ENCODE results near the gene LEFTY2. TPM values are rescaled to one million over a fixed set of nuclear protein-coding genes. Genes with fewer than 3 reads are reported as not detected.
A peak's percentile ranks its signal among the peaks of the same experiment; 100 is the strongest.

Gene LEFTY2
- total and polyA plus RNA-seq, 9 donors, result 2.1 to 6.6 (median 3.9) TPM

GRCh38 chr1:225954753-225955152, 13.7 kb upstream of the LEFTY2 start:
- peaks cover 7% of the 10 kb centered on the region for H3K27me3 ChIP-seq (ENCODE audit: control insufficient read depth, insufficient read depth, low read length)

DNA sequence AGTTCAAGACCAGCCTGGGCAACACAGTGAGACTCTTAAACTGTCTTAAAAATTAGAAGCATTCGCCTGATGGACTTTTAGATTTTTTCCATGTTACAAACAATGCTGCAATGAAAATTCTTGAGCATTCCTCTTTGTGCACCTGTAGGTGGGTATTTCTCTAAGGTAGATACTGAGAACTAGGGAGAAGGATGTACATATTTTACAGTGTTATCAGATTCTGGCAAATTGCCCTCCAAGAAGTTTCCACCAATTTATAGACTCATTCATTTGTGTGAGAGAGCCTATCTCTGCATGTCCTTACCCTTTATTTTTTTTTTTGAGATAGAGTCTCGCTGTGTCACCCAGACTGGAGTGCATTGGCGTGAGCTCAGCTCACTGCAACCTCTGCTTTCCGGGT, 12.3 kb upstream of the LEFTY2 start:
- no peak for DNase-seq
- Histone ChIP-seq H3K27ac (ENCODE audit: low read length) (no peak overlapping the region), H3K4me3 (ENCODE audit: low read length) (no peak overlapping the region), H3K4me1 (ENCODE audit: control insufficient read depth, insufficient read depth, low read length) (peaks cover 3% of the 10 kb centered on the region), H3K27me3 (ENCODE audit: control insufficient read depth, insufficient read depth, low read length) (peaks cover 7% of the 10 kb centered on the region), H3K9me3 (replicated peaks; ENCODE audit: control insufficient read depth, low read depth, low read length) (no peaks in the 10 kb centered on the region), H3K36me3 (ENCODE audit: control insufficient read depth, insufficient read depth, low read length) (no peaks in the 10 kb centered on the region)
- 100% methylated on average over 2 of the region's 4 CpGs for WGBS (ENCODE audit: insufficient coverage)

More at GRCh38 chr1:225954753-225955152, 13.7 kb upstream of the LEFTY2 start:
- Histone ChIP-seq H3K4me3 (ENCODE audit: low read length) (no peak overlapping the region), H3K4me1 (ENCODE audit: control insufficient read depth, insufficient read depth, low read length) (no peaks in the 10 kb centered on the region), H3K27ac (ENCODE audit: low read length) (no peak overlapping the region), H3K9me3 (replicated peaks; ENCODE audit: control insufficient read depth, low read depth, low read length) (no peaks in the 10 kb centered on the region), H3K36me3 (ENCODE audit: control insufficient read depth, insufficient read depth, low read length) (no peaks in the 10 kb centered on the region)
- WGBS (ENCODE audit: insufficient coverage), result no CpG with 5 or more reads among the region's 1 CpG
- no peak for DNase-seq

GRCh38 chr1:225950905-225951497, 10.0 kb upstream of the LEFTY2 start:
- peaks cover 12% of the 10 kb centered on the region for H3K27me3 ChIP-seq (ENCODE audit: control insufficient read depth, insufficient read depth, low read length)
- H3K4me3 ChIP-seq (ENCODE audit: low read length), result no peak overlapping the region
- peaks cover 3% of the 10 kb centered on the region for H3K4me1 ChIP-seq (ENCODE audit: control insufficient read depth, insufficient read depth, low read length)
- WGBS (ENCODE audit: insufficient coverage), result 61% methylated on average over 6 of the region's 9 CpGs
- DNase-seq, result no peak
- no peaks in the 10 kb centered on the region for H3K9me3 ChIP-seq (replicated peaks; ENCODE audit: control insufficient read depth, low read depth, low read length)
- no peak overlapping the region for H3K27ac ChIP-seq (ENCODE audit: low read length)
- H3K36me3 ChIP-seq (ENCODE audit: control insufficient read depth, insufficient read depth, low read length), result no peaks in the 10 kb centered on the region

- 41% methylated on average over 4 of the region's 6 CpGs for WGBS (ENCODE audit: insufficient coverage)
- Histone ChIP-seq H3K27ac (ENCODE audit: low read length) (no peak overlapping the region), H3K27me3 (ENCODE audit: control insufficient read depth, insufficient read depth, low read length) (peaks cover 12% of the 10 kb centered on the region), H3K36me3 (ENCODE audit: control insufficient read depth, insufficient read depth, low read length) (no peaks in the 10 kb centered on the region), H3K4me1 (ENCODE audit: control insufficient read depth, insufficient read depth, low read length) (peaks cover 12% of the 10 kb centered on the region), H3K4me3 (ENCODE audit: low read length) (no peak overlapping the region), H3K9me3 (replicated peaks; ENCODE audit: control insufficient read depth, low read depth, low read length) (no peaks in the 10 kb centered on the region)
- no peak for DNase-seq
Measured at GRCh38 chr1:225949041-225949440, 8.0 kb upstream of the LEFTY2 start.

- H3K4me1 ChIP-seq (ENCODE audit: control insufficient read depth, insufficient read depth, low read length), result peaks cover 16% of the 10 kb centered on the region
- no peaks in the 10 kb centered on the region for H3K36me3 ChIP-seq (ENCODE audit: control insufficient read depth, insufficient read depth, low read length)
- DNase-seq, result no peak
- WGBS (ENCODE audit: insufficient coverage), result no CpG with 5 or more reads among the region's 5 CpGs
- H3K4me3 ChIP-seq (ENCODE audit: low read length), result no peak overlapping the region
- no peak overlapping the region for H3K27ac ChIP-seq (ENCODE audit: low read length)
- no peaks in the 10 kb centered on the region for H3K9me3 ChIP-seq (replicated peaks; ENCODE audit: control insufficient read depth, low read depth, low read length)
- peaks cover 8% of the 10 kb centered on the region for H3K27me3 ChIP-seq (ENCODE audit: control insufficient read depth, insufficient read depth, low read length)
Measured at GRCh38 chr1:225946803-225947202, 5.8 kb upstream of the LEFTY2 start.

DNA sequence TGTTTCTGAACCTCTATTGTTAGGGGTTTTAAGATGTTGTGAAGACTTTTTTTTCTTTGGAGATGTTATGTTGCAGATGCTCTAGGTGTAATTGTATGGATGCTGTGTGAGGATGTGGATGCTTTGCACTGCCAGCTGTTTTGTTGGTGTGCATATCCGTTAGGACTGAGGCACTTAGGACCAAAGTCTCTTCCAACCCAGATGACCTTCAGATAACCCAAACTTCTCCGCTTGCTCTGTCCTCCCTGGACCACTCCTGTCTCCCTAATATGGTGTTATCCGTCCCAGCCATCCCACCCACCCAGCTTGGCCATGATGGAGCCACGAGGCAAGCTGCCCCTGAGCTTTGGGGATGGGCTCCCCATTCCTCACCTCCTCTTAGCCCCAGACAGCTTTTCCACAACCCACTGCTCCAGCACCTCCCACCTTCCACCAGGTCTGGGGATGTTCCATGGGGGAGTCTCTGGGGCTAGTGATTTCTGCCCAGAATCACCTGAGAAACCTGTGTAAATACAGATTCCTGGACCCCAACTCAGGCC, 5.1 kb upstream of the LEFTY2 start:
- no peak for DNase-seq
- Histone ChIP-seq H3K27me3 (ENCODE audit: control insufficient read depth, insufficient read depth, low read length) (peaks cover 8% of the 10 kb centered on the region), H3K4me3 (ENCODE audit: low read length) (no peak overlapping the region), H3K4me1 (ENCODE audit: control insufficient read depth, insufficient read depth, low read length) (peaks cover 23% of the 10 kb centered on the region), H3K36me3 (ENCODE audit: control insufficient read depth, insufficient read depth, low read length) (no peaks in the 10 kb centered on the region), H3K9me3 (replicated peaks; ENCODE audit: control insufficient read depth, low read depth, low read length) (no peaks in the 10 kb centered on the region), H3K27ac (ENCODE audit: low read length) (no peak overlapping the region)
- WGBS (ENCODE audit: insufficient coverage), result 67% methylated on average over 2 of the region's 4 CpGs

DNA sequence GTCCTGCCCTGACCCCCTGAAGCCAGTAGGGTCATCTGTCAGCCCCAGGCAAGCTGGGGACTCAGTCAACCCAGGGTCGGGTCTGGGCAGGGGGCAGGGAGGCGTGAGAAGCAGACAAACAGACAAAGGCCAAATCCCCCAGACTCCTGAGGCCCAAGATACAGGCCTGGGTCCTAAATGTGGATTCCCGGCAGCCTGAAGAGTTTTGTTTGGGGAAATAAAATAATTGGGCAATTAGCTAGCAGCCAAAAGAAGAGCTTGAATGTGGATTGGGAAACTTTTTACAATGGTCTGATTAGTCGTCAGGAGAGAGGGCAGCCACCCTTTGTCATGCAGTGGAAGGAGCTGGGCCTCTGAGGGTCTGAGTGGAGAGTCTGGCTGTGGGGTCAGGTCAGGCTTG, 4.5 kb upstream of the LEFTY2 start:
- WGBS (ENCODE audit: insufficient coverage), result 57% methylated on average over 4 of the region's 4 CpGs
- no peaks in the 10 kb centered on the region for H3K36me3 ChIP-seq (ENCODE audit: control insufficient read depth, insufficient read depth, low read length)
- H3K4me1 ChIP-seq (ENCODE audit: control insufficient read depth, insufficient read depth, low read length), result peaks cover 28% of the 10 kb centered on the region
- H3K9me3 ChIP-seq (replicated peaks; ENCODE audit: control insufficient read depth, low read depth, low read length), result no peaks in the 10 kb centered on the region
- H3K27me3 ChIP-seq (ENCODE audit: control insufficient read depth, insufficient read depth, low read length), result peaks cover 5% of the 10 kb centered on the region
- no peak overlapping the region for H3K27ac ChIP-seq (ENCODE audit: low read length)
- no peak overlapping the region for H3K4me3 ChIP-seq (ENCODE audit: low read length)
- no peak for DNase-seq

DNA sequence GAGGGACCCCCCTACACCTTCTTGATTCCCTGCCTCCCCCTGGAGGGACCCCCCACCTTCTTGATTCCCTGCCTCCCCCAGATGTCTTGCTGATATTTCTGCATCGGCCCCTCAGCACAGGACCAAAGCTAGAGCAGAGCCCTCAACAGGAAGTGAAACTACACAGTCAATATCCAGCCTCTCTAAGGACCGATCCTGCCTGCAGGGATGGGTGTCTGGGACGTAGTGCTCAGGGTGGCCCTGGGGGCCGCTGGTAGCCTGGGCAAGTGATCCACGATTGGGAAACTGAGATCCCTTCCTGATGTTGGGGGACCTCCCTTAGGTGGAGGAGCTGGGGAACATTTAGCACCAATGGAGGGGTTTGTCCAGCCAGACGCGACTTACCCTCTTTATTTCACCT, 3.9 kb upstream of the LEFTY2 start:
- peaks cover 35% of the 10 kb centered on the region for H3K4me1 ChIP-seq (ENCODE audit: control insufficient read depth, insufficient read depth, low read length)
- no peak for DNase-seq
- peaks cover 5% of the 10 kb centered on the region for H3K27me3 ChIP-seq (ENCODE audit: control insufficient read depth, insufficient read depth, low read length)
- no peak overlapping the region for H3K4me3 ChIP-seq (ENCODE audit: low read length)
- H3K36me3 ChIP-seq (ENCODE audit: control insufficient read depth, insufficient read depth, low read length), result no peaks in the 10 kb centered on the region
- 70% methylated on average over 2 of the region's 7 CpGs for WGBS (ENCODE audit: insufficient coverage)
- no peaks in the 10 kb centered on the region for H3K9me3 ChIP-seq (replicated peaks; ENCODE audit: control insufficient read depth, low read depth, low read length)
- no peak overlapping the region for H3K27ac ChIP-seq (ENCODE audit: low read length)

DNA sequence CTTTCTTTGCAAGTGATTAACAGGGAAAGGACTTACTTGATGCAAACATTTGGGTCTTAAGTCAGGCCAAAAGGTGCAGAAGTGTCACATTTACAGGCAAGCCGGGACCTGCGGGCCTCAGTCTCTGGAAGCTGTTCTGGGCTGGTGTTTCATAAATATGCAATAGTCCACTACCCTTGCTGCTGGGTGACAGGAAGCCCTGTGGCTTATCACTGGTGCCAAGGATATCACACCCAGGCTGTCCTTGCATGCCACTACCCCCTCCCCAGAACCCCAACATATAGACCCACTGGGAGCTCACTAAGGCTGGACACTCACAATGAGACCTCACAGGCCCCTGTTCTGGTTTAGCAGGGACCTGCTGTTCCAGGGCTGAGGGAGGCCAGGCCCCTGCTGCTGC, 3.4 kb upstream of the LEFTY2 start:
- no peak overlapping the region for H3K4me3 ChIP-seq (ENCODE audit: low read length)
- no peaks in the 10 kb centered on the region for H3K36me3 ChIP-seq (ENCODE audit: control insufficient read depth, insufficient read depth, low read length)
- peaks cover 5% of the 10 kb centered on the region for H3K27me3 ChIP-seq (ENCODE audit: control insufficient read depth, insufficient read depth, low read length)
- H3K9me3 ChIP-seq (replicated peaks; ENCODE audit: control insufficient read depth, low read depth, low read length), result no peaks in the 10 kb centered on the region
- peaks cover 36% of the 10 kb centered on the region for H3K4me1 ChIP-seq (ENCODE audit: control insufficient read depth, insufficient read depth, low read length)
- no peak overlapping the region for H3K27ac ChIP-seq (ENCODE audit: low read length)
- no CpG with 5 or more reads among the region's 2 CpGs for WGBS (ENCODE audit: insufficient coverage)
- DNase-seq, result no peak

- peaks cover 34% of the 10 kb centered on the region for H3K4me1 ChIP-seq (ENCODE audit: control insufficient read depth, insufficient read depth, low read length)
- WGBS (ENCODE audit: insufficient coverage), result 85% methylated on average over 3 of the region's 4 CpGs
Measured at GRCh38 chr1:225943582-225943981, 2.6 kb upstream of the LEFTY2 start.

DNA sequence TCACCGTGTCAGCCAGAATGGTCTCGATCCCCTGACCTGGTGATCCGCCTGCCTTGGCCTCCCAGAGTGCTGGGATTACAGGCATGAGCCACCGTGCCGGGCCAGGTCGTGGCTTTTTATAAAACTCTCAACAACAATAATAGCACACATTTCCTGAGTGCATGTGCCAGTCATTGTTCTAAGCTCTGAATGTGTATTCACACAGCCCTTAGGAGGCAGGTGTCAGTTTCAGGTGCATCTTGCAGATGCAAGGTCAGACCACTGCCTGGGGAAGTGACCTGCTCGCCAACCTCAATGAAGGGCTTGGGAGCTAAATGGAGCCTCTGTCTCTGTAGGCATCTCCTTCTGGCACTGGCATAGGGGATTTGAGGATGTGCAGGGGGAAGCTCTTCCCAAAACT, 1.6 kb upstream of the LEFTY2 start:
- Histone ChIP-seq H3K27ac (ENCODE audit: low read length) (no peak overlapping the region), H3K36me3 (ENCODE audit: control insufficient read depth, insufficient read depth, low read length) (no peaks in the 10 kb centered on the region), H3K27me3 (ENCODE audit: control insufficient read depth, insufficient read depth, low read length) (peaks cover 2% of the 10 kb centered on the region), H3K9me3 (replicated peaks; ENCODE audit: control insufficient read depth, low read depth, low read length) (no peaks in the 10 kb centered on the region), H3K4me1 (ENCODE audit: control insufficient read depth, insufficient read depth, low read length) (peaks cover 34% of the 10 kb centered on the region), H3K4me3 (ENCODE audit: low read length) (no peak overlapping the region)
- peak; percentile 26 for DNase-seq
- 37% methylated on average over 3 of the region's 7 CpGs for WGBS (ENCODE audit: insufficient coverage)

More at GRCh38 chr1:225943582-225943981, 2.6 kb upstream of the LEFTY2 start:
- H3K27me3 ChIP-seq (ENCODE audit: control insufficient read depth, insufficient read depth, low read length), result peaks cover 5% of the 10 kb centered on the region
- H3K27ac ChIP-seq (ENCODE audit: low read length), result no peak overlapping the region
- no peaks in the 10 kb centered on the region for H3K9me3 ChIP-seq (replicated peaks; ENCODE audit: control insufficient read depth, low read depth, low read length)
- no peaks in the 10 kb centered on the region for H3K36me3 ChIP-seq (ENCODE audit: control insufficient read depth, insufficient read depth, low read length)
- DNase-seq, result no peak
- no peak overlapping the region for H3K4me3 ChIP-seq (ENCODE audit: low read length)
